ENCODE measurements around the gene IFIT1B.
"Not testable (repeated sequence)": the region's sequence is repeated elsewhere in the genome, so short reads cannot be mapped to it uniquely, and the experiment has no call there.

IFIT1B gene

DNA sequence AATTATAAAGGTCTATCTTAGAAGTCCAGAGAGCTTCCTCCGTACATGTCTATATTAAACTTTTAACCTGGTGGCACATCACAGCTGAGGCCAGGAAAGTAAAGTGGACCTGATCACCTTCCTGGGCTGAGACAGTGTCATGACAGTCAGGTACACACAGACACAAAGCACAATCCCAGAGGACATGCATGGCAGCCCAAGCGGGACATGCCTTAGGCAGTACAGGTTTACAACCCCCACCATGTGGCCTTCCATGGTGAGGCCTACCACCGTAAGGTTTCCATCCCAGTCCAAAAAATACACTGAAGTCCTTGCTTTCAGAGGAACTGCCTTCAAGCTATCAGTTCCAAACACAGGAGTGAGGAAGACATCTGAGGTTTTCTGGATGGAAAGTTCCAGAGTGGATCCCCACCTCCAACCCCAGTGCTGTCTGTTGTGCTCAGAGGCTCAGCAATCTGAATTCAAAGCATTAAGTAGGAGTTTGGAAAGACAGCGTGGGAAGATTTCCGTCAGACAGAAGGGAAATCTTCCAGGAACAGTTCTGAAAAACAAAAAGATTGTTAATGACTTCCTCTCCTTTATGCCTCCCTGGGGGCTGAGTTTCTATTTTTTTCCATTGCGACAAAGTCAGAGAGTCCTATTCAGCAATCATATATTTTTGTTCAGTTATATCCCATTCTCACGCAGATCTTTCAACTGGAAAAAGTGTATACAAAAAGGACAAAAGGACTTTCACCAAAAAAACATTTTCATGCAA is 30.0 kb upstream of the IFIT1B start:
- Histone ChIP-seq H3K4me2 (ENCODE audit: low read length) (no peak overlapping the region), H3K9me2 (replicated peaks; ENCODE audit: control insufficient read depth, low read length) (no peaks in the 10 kb centered on the region), H3K79me2 (ENCODE audit: control insufficient read depth, low read length) (no peaks in the 10 kb centered on the region), H3K27ac (ENCODE audit: low read depth, low read length) (no peak overlapping the region), H3K27me3 (ENCODE audit: control insufficient read depth, low read length) (peaks cover 18% of the 10 kb centered on the region), H4K20me1 (ENCODE audit: control insufficient read depth, insufficient read depth, low read depth, low read length) (no peaks in the 10 kb centered on the region), H3K4me1 (ENCODE audit: control insufficient read depth, low read length) (no peaks in the 10 kb centered on the region), H3K36me3 (ENCODE audit: control insufficient read depth, low read length) (no peaks in the 10 kb centered on the region), H3K4me3 (ENCODE audit: low read length) (no peak overlapping the region), H3K9me3 (ENCODE audit: control insufficient read depth, insufficient read depth, low read length) (no peaks in the 10 kb centered on the region), H3F3A (ENCODE audit: control insufficient read depth, insufficient read depth) (no peaks in the 10 kb centered on the region)
- TF ChIP-seq, protein P1, sequence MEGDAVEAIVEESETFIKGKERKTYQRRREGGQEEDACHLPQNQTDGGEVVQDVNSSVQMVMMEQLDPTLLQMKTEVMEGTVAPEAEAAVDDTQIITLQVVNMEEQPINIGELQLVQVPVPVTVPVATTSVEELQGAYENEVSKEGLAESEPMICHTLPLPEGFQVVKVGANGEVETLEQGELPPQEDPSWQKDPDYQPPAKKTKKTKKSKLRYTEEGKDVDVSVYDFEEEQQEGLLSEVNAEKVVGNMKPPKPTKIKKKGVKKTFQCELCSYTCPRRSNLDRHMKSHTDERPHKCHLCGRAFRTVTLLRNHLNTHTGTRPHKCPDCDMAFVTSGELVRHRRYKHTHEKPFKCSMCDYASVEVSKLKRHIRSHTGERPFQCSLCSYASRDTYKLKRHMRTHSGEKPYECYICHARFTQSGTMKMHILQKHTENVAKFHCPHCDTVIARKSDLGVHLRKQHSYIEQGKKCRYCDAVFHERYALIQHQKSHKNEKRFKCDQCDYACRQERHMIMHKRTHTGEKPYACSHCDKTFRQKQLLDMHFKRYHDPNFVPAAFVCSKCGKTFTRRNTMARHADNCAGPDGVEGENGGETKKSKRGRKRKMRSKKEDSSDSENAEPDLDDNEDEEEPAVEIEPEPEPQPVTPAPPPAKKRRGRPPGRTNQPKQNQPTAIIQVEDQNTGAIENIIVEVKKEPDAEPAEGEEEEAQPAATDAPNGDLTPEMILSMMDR (IDR thresholded peaks at IDR 0.05; ENCODE audit: low read depth, low read length, poor library complexity, severe bottlenecking), result no peak
- TF ChIP-seq EZH2phosphoT487 (IDR thresholded peaks at IDR 0.05; ENCODE audit: borderline replicate concordance, low read length), result no peak

DNA sequence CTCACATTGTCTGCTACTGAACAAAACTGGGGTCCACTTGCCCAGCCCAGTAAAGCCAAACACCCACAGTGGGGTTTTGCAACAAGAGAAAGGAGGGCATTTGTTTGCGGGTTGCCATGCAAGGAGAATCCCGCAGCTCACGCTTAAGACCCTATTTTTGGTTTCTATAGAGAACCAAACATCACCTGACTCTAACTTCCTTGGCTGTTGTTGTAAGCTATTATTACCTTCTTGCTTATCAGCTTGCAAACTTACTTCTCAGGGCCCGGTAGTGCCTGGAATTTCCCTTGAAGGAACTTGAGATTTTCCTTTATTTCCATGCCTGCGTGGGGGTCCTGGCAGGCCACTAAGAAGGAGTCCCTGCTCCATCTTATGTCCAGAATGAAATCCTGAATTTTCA is 29.4 kb upstream of the IFIT1B start:
- no peak for TF ChIP-seq EZH2phosphoT487 (IDR thresholded peaks at IDR 0.05; ENCODE audit: borderline replicate concordance, low read length)
- TF ChIP-seq, protein P1 (IDR thresholded peaks at IDR 0.05; ENCODE audit: low read depth, low read length, poor library complexity, severe bottlenecking), result no peak
- no peaks in the 10 kb centered on the region for H3K9me2 ChIP-seq (replicated peaks; ENCODE audit: control insufficient read depth, low read length)
- no peak overlapping the region for H3K27ac ChIP-seq (ENCODE audit: low read depth, low read length)
- H3K9me3 ChIP-seq (ENCODE audit: control insufficient read depth, insufficient read depth, low read length), result no peaks in the 10 kb centered on the region
- no peak overlapping the region for H3K4me2 ChIP-seq (ENCODE audit: low read length)
- H3K4me3 ChIP-seq (ENCODE audit: low read length), result no peak overlapping the region
- no peaks in the 10 kb centered on the region for H3K79me2 ChIP-seq (ENCODE audit: control insufficient read depth, low read length)
- H3K36me3 ChIP-seq (ENCODE audit: control insufficient read depth, low read length), result no peaks in the 10 kb centered on the region
- H3K27me3 ChIP-seq (ENCODE audit: control insufficient read depth, low read length), result peaks cover 18% of the 10 kb centered on the region
- no peaks in the 10 kb centered on the region for H4K20me1 ChIP-seq (ENCODE audit: control insufficient read depth, insufficient read depth, low read depth, low read length)
- no peaks in the 10 kb centered on the region for H3K4me1 ChIP-seq (ENCODE audit: control insufficient read depth, low read length)
- no peaks in the 10 kb centered on the region for H3F3A ChIP-seq (ENCODE audit: control insufficient read depth, insufficient read depth)

DNA sequence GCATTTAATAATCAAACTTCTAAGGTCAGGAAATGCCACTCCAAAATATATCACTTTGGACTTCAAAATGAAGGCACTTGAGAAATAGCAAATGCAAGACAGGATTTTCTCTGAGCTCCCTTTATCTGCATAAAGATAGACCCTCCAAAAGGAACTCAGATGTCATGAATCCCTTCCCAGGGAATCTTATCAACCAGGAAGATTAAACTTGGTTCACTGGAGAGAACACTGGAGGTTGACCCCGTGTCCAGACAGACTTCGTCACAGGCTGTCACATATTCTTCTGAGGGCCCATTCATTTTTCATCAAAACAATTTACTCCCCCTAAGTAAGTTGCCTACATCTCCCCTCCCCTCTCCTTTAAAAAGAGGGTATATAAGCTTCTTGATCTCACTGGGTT is 28.9 kb upstream of the IFIT1B start:
- H3K4me3 ChIP-seq (ENCODE audit: low read length), result no peak overlapping the region
- no peak for TF ChIP-seq EZH2phosphoT487 (IDR thresholded peaks at IDR 0.05; ENCODE audit: borderline replicate concordance, low read length)
- TF ChIP-seq, protein P1 (IDR thresholded peaks at IDR 0.05; ENCODE audit: low read depth, low read length, poor library complexity, severe bottlenecking), result no peak
- H3K27me3 ChIP-seq (ENCODE audit: control insufficient read depth, low read length), result peaks cover 18% of the 10 kb centered on the region
- no peaks in the 10 kb centered on the region for H4K20me1 ChIP-seq (ENCODE audit: control insufficient read depth, insufficient read depth, low read depth, low read length)
- no peak overlapping the region for H3K27ac ChIP-seq (ENCODE audit: low read depth, low read length)
- H3K9me3 ChIP-seq (ENCODE audit: control insufficient read depth, insufficient read depth, low read length), result no peaks in the 10 kb centered on the region
- H3K36me3 ChIP-seq (ENCODE audit: control insufficient read depth, low read length), result no peaks in the 10 kb centered on the region
- H3K4me1 ChIP-seq (ENCODE audit: control insufficient read depth, low read length), result no peaks in the 10 kb centered on the region
- H3F3A ChIP-seq (ENCODE audit: control insufficient read depth, insufficient read depth), result no peaks in the 10 kb centered on the region
- H3K79me2 ChIP-seq (ENCODE audit: control insufficient read depth, low read length), result no peaks in the 10 kb centered on the region
- H3K4me2 ChIP-seq (ENCODE audit: low read length), result no peak overlapping the region
- no peaks in the 10 kb centered on the region for H3K9me2 ChIP-seq (replicated peaks; ENCODE audit: control insufficient read depth, low read length)

DNA sequence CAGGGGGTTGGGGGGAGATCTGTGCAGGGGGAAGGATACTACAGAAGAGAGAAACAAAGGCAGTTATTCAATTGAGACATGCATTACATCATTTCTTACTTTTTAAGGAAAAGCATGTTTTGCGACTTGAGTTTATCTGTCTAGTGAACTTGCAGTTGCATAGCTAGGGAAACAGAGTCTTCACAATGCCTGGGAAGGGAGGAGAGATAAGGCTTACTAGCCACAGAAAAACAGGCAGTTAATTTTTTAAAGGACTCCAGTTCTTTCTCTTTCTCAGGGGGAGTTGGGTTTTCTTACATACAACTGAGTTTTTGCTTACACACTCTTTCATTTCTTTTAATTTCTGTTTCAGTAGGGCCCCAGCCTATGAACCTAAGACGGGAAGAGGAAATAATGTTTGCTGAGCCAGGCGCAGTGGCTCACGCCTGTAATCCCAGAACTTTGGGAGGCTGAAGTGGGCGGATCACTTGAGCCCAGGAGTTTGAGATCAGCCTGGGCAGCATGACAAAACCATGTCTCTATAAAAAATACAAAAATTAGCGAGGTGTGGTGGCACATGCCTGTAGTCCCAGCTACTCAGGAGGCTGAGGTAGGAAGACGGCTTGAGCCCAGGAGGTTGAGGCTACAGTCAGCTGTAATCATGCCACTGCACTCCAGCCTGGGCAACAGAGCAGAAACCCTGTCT is 27.1 kb upstream of the IFIT1B start:
- H4K20me1 ChIP-seq (ENCODE audit: control insufficient read depth, insufficient read depth, low read depth, low read length); H3K79me2 ChIP-seq (ENCODE audit: control insufficient read depth, low read length); H3K27ac ChIP-seq (ENCODE audit: low read depth, low read length); H3K36me3 ChIP-seq (ENCODE audit: control insufficient read depth, low read length); H3K9me3 ChIP-seq (ENCODE audit: control insufficient read depth, insufficient read depth, low read length); H3K9me2 ChIP-seq (replicated peaks; ENCODE audit: control insufficient read depth, low read length); H3K4me3 ChIP-seq (ENCODE audit: low read length); H3K4me1 ChIP-seq (ENCODE audit: control insufficient read depth, low read length); H3K4me2 ChIP-seq (ENCODE audit: low read length); H3F3A ChIP-seq (ENCODE audit: control insufficient read depth, insufficient read depth): not testable (repeated sequence)
- peaks cover 18% of the 10 kb centered on the region for H3K27me3 ChIP-seq (ENCODE audit: control insufficient read depth, low read length)

All from DOHH2 (cell line).